ENCODE data around the gene LACRT.

GRCh38 chr12:54585243-54585642 is 49.5 kb downstream of the LACRT start:
- TF ChIP-seq REST (IDR thresholded peaks at IDR 0.05; ENCODE audit: insufficient read depth in 1 of 2, low read depth in 2 of 2, low read length in 2 of 2): no peak
- no peak for TF ChIP-seq TAF1 (IDR thresholded peaks at IDR 0.05; ENCODE audit: borderline replicate concordance, insufficient read depth, low read length)

Measured in PFSK-1 (cell line).